DLD1 (cell line): ENCODE measurements around the gene SEPTIN8.
"Not testable (repeated sequence)": the region's sequence is repeated elsewhere in the genome, so short reads cannot be mapped to it uniquely, and the experiment has no call there.

Source experiments
- in situ Hi-C: cut with HindIII; loops from 2 replicates; pipeline ENCODE4 v1.10.0; 2017; ENCODE audit warnings: low sequenced_read_pairs

Gene SEPTIN8

GRCh38 chr5:132812781-132813598 lies 36.0 kb upstream of the SEPTIN8 start, which contains the start of gene SOWAHA:
TSS of gene SOWAHA (plus strand) at chr5:132813302. CDS start at chr5:132813622, 320 bp downstream.
- in situ Hi-C loops = no loop called here

GRCh38 chr5:132812123-132812765 lies 35.2 kb upstream of the SEPTIN8 start:
- in situ Hi-C loops = no loop called here

GRCh38 chr5:132810605-132811004 lies 33.6 kb upstream of the SEPTIN8 start:
- in situ Hi-C loops = no loop called here

- in situ Hi-C loops = no loop called here
These were observed 31.8 kb upstream of the SEPTIN8 start for GRCh38 chr5:132808866-132809265.

GRCh38 chr5:132808448-132808847 lies 31.4 kb upstream of the SEPTIN8 start:
- in situ Hi-C loops = no loop called here

GRCh38 chr5:132807163-132807838 lies 30.3 kb upstream of the SEPTIN8 start:
- in situ Hi-C loops = no loop called here

GRCh38 chr5:132806804-132807162 lies 29.7 kb upstream of the SEPTIN8 start:
- in situ Hi-C loops = not testable (repeated sequence)

GRCh38 chr5:132805872-132806271 lies 28.8 kb upstream of the SEPTIN8 start:
- in situ Hi-C loops = not testable (repeated sequence)

GRCh38 chr5:132804219-132804618 lies 27.2 kb upstream of the SEPTIN8 start:
- in situ Hi-C loops = not testable (repeated sequence)

- in situ Hi-C loops = not testable (repeated sequence)
These were observed 25.6 kb upstream of the SEPTIN8 start for GRCh38 chr5:132802685-132803066.

- in situ Hi-C loops = no loop called here
These were observed 25.1 kb upstream of the SEPTIN8 start for GRCh38 chr5:132802044-132802684.

GRCh38 chr5:132800545-132800944 lies 23.5 kb upstream of the SEPTIN8 start:
- in situ Hi-C loops = no loop called here

- in situ Hi-C loops = no loop called here
These were observed 22.4 kb upstream of the SEPTIN8 start for GRCh38 chr5:132799392-132799791.

- in situ Hi-C loops = no loop called here
These were observed 20.6 kb upstream of the SEPTIN8 start for GRCh38 chr5:132797651-132798050.

GRCh38 chr5:132791026-132791425 lies 14.0 kb upstream of the SEPTIN8 start:
- in situ Hi-C loops = no loop called here

- in situ Hi-C loops = no loop called here
These were observed 13.3 kb upstream of the SEPTIN8 start for GRCh38 chr5:132790201-132790865.

GRCh38 chr5:132788990-132789886 lies 12.2 kb upstream of the SEPTIN8 start:
- in situ Hi-C loops = no loop called here

- in situ Hi-C loops = no loop called here
These were observed 11.5 kb upstream of the SEPTIN8 start for GRCh38 chr5:132788508-132788907.

GRCh38 chr5:132787076-132787475 lies 10.0 kb upstream of the SEPTIN8 start:
- in situ Hi-C loops = no loop called here

- in situ Hi-C loops = no loop called here
These were observed 8.8 kb upstream of the SEPTIN8 start for GRCh38 chr5:132785864-132786263.
